H1 (cell line): ENCODE data around the gene HIVEP2. TPM values are rescaled to one million over a fixed set of nuclear protein-coding genes. Genes with fewer than 3 reads are reported as not detected.

ENCODE experiments used
- CTCF ChIA-PET: fragments of 300-600 bp; sonication (Branson Sonifier 250); formaldehyde crosslinking; loops from one replicate; lab custom pipeline; 2021; ENCODE audit not compliant: partially characterized antibody; lab: Charles Lee
- POLR2A ChIA-PET: fragments of 300-600 bp; sonication (Branson Sonifier 250); formaldehyde crosslinking; loops from one replicate; lab custom pipeline; 2021; ENCODE audit warnings: inconsistent platforms; ENCODE audit not compliant: partially characterized antibody; lab: Charles Lee
- DNase-seq, 2 experiments: peaks; one replicate each; pipeline versions ENCODE4 v3.0.0 to v3.0.0-alpha.2; 2010 to 2022; ENCODE audit warnings: low spot score in 2 of 2, low read depth in 1 of 2, mixed read lengths in 1 of 2
- FAIRE-seq: peaks from 2 replicates; lab custom pipeline; 2011; peaks lifted over from hg19 to GRCh38; lab: Jason Lieb, UNC
- H2AFZ ChIP-seq: 2 replicates; pipeline ENCODE4 v1.8.1; 2012; ENCODE audit warnings: low read length, inconsistent platforms
- H2AK5ac ChIP-seq: 2 replicates; pipeline ENCODE4 v1.6.1; 2013; ENCODE audit warnings: low read depth, low read length
- H2BK120ac ChIP-seq: replicated peaks from 2 replicates; pipeline ENCODE3; 2013; ENCODE audit warnings: low read depth, low read length, inconsistent platforms
- H2BK12ac ChIP-seq: 2 replicates; pipeline ENCODE4 v1.6.1; 2013; ENCODE audit warnings: low read depth, low read length
- H2BK15ac ChIP-seq: 2 replicates; pipeline ENCODE4 v1.6.1; 2013; ENCODE audit warnings: low read length
- H2BK20ac ChIP-seq: 2 replicates; pipeline ENCODE4 v1.6.1; 2013; ENCODE audit warnings: low read length
- H2BK5ac ChIP-seq: 2 replicates; pipeline ENCODE4 v1.6.1; 2013; ENCODE audit warnings: low read depth, low read length
- H3K14ac ChIP-seq: 2 replicates; pipeline ENCODE4 v1.6.1; 2013; ENCODE audit warnings: inconsistent platforms; ENCODE audit not compliant: insufficient read length
- H3K18ac ChIP-seq: 2 replicates; pipeline ENCODE4 v1.6.1; 2013; ENCODE audit warnings: low read length; ENCODE audit errors: extremely low read depth
- H3K23ac ChIP-seq: 2 replicates; pipeline ENCODE4 v1.6.1; 2013; ENCODE audit warnings: inconsistent platforms; ENCODE audit not compliant: insufficient read length
- H3K23me2 ChIP-seq: 2 replicates; pipeline ENCODE4 v1.6.1; 2013; ENCODE audit warnings: low read depth, low read length
- H3K27ac ChIP-seq: 2 replicates; pipeline ENCODE4 v1.6.1; 2011; ENCODE audit warnings: low read depth, low read length, inconsistent platforms
- H3K27me3 ChIP-seq, 4 experiments: replicated peaks in 1 of 4; 1 replicate in 1 of 4; 2 replicates in 3 of 4; pipeline versions ENCODE4 v1.6.1 to v1.8.1; 2011 to 2013; ENCODE audit warnings: low read length in 3 of 4, mild to moderate bottlenecking in 3 of 4, inconsistent platforms in 2 of 4, mixed read lengths in 2 of 4, moderate library complexity in 1 of 4; ENCODE audit not compliant: control insufficient read depth in 3 of 4, insufficient read depth in 3 of 4; ENCODE audit errors: extremely low read depth in 1 of 4
- H3K36me3 ChIP-seq, 4 experiments: 2 replicates each; pipeline versions ENCODE4 v1.6.1 to v1.8.1; 2011 to 2013; ENCODE audit warnings: mild to moderate bottlenecking in 4 of 4, low read length in 3 of 4, moderate library complexity in 2 of 4, control low read depth in 1 of 4, inconsistent platforms in 1 of 4; ENCODE audit not compliant: insufficient read depth in 4 of 4, control insufficient read depth in 2 of 4
- H3K4ac ChIP-seq: replicated peaks from 2 replicates; pipeline ENCODE3; 2013; ENCODE audit warnings: low read length, low read depth, mixed read lengths, inconsistent platforms; ENCODE audit not compliant: insufficient read length
- H3K4me1 ChIP-seq, 4 experiments: replicated peaks in 1 of 4; 1 replicate in 1 of 4; 2 replicates in 3 of 4; pipeline versions ENCODE4 v1.6.1 to v1.8.1; 2011 to 2013; ENCODE audit warnings: low read length in 3 of 4, inconsistent platforms in 2 of 4, mixed read lengths in 1 of 4; ENCODE audit not compliant: insufficient read depth in 4 of 4, control insufficient read depth in 3 of 4
- H3K4me2 ChIP-seq, 2 experiments: 2 replicates each; pipeline versions ENCODE4 v1.6.1 to v1.8.1; 2011 to 2013; ENCODE audit warnings: low read depth in 2 of 2, low read length in 2 of 2, control low read depth in 1 of 2, inconsistent platforms in 1 of 2, mild to moderate bottlenecking in 1 of 2; ENCODE audit not compliant: insufficient read depth in 1 of 2
- H3K4me3 ChIP-seq, 4 experiments: fragments of 200-600, 300-600 bp in 1 of 4; sonication (generic), shearing (Covaris generic), sonication (Bioruptor Twin) in 1 of 4; 2 replicates each; pipeline versions ENCODE4 v1.5.1 to v1.8.1; 2011 to 2016; ENCODE audit warnings: low read length in 4 of 4, low read depth in 3 of 4, control low read depth in 2 of 4, inconsistent platforms in 2 of 4, mild to moderate bottlenecking in 2 of 4, mixed read lengths in 1 of 4, moderate library complexity in 1 of 4; ENCODE audit not compliant: insufficient read depth in 2 of 4; ENCODE audit errors: extremely low read depth in 1 of 4
- H3K56ac ChIP-seq: replicated peaks from 2 replicates; pipeline ENCODE3; 2013; ENCODE audit warnings: low read depth, mild to moderate bottlenecking, mixed read lengths, low read length, inconsistent platforms; ENCODE audit not compliant: insufficient read length
- H3K79me1 ChIP-seq: 2 replicates; pipeline ENCODE4 v1.6.1; 2013; ENCODE audit warnings: low read depth, low read length, control low read depth
- H3K79me2 ChIP-seq, 2 experiments: 2 replicates each; pipeline versions ENCODE4 v1.6.1 to v1.8.1; 2012 to 2013; ENCODE audit warnings: low read length in 2 of 2, mild to moderate bottlenecking in 2 of 2, inconsistent platforms in 1 of 2; ENCODE audit not compliant: insufficient read depth in 2 of 2, control insufficient read depth in 1 of 2
- H3K9ac ChIP-seq, 4 experiments: replicated peaks in 1 of 4; 1 replicate in 1 of 4; 2 replicates in 3 of 4; pipeline versions ENCODE4 v1.6.1 to v1.8.1; 2011 to 2013; ENCODE audit warnings: low read depth in 3 of 4, low read length in 3 of 4, control low read depth in 2 of 4, mild to moderate bottlenecking in 2 of 4, moderate library complexity in 2 of 4, inconsistent platforms in 1 of 4; ENCODE audit errors: extremely low read depth in 1 of 4
- H3K9me3 ChIP-seq, 2 experiments: 2 replicates each; pipeline versions ENCODE4 v1.6.1 to v1.8.1; 2012 to 2013; ENCODE audit warnings: mild to moderate bottlenecking in 2 of 2, moderate library complexity in 2 of 2, control low read depth in 1 of 2, inconsistent platforms in 1 of 2, low read depth in 1 of 2, low read length in 1 of 2, mixed read lengths in 1 of 2; ENCODE audit not compliant: insufficient read depth in 2 of 2
- H4K20me1 ChIP-seq, 2 experiments: replicated peaks in 1 of 2; 2 replicates each; pipeline versions ENCODE3 to v1.8.1; 2011 to 2013; ENCODE audit warnings: inconsistent platforms in 2 of 2, low read length in 2 of 2, mild to moderate bottlenecking in 1 of 2; ENCODE audit not compliant: insufficient read depth in 2 of 2, control insufficient read depth in 1 of 2
- H4K5ac ChIP-seq: 2 replicates; pipeline ENCODE4 v1.6.1; 2013; ENCODE audit warnings: low read length, low read depth, mixed read lengths, inconsistent platforms; ENCODE audit not compliant: insufficient read length
- H4K8ac ChIP-seq: 2 replicates; pipeline ENCODE4 v1.8.0; 2013; ENCODE audit warnings: mild to moderate bottlenecking, moderate library complexity, low read length, inconsistent platforms; ENCODE audit not compliant: insufficient read depth; ENCODE audit errors: extremely low read depth
- H4K91ac ChIP-seq: replicated peaks from 2 replicates; pipeline ENCODE3; 2013; ENCODE audit warnings: low read length, mixed read lengths, inconsistent platforms; ENCODE audit not compliant: insufficient read length
- JUND ChIP-seq: IDR thresholded peaks from 2 replicates; pipeline ENCODE4 v1.6.1; 2011; ENCODE audit warnings: mild to moderate bottlenecking, improper control_type of control experiment, low read length
- SP4 ChIP-seq: IDR thresholded peaks from 2 replicates; pipeline ENCODE4 v1.6.1; 2012; ENCODE audit warnings: low read length, inconsistent platforms
- WGBS, 2 experiments: shearing (Covaris generic) in 1 of 2; methylation state at CpG; one replicate each; pipeline versions ENCODE4 v1.1.6 to v1.1.7; 2013 to 2015; ENCODE audit warnings: low lambda C conversion rate in 2 of 2, mixed read lengths in 2 of 2, inconsistent platforms in 1 of 2, low coverage in 1 of 2, missing lambda C conversion rate in 1 of 2; ENCODE audit not compliant: insufficient replicate concordance in 2 of 2, insufficient coverage in 1 of 2, insufficient read length in 1 of 2; ENCODE audit errors: extremely low coverage in 1 of 2, missing lambda C conversion rate in 1 of 2; 5-methylcytosine and 5-hydroxymethylcytosine counted together
- polyA plus RNA-seq, 7 experiments: library from polyadenylated mRNA; depleted of rRNA in 3 of 7; stranded (reverse) in 5 of 7; unstranded in 2 of 7; fragments of >200 nt in 5 of 7; fragments of 200-250 nt in 2 of 7; gene quantifications; 1 replicate in 5 of 7; 2 replicates in 1 of 7; 4 replicates in 1 of 7; pipeline versions ENCODE4 v1.2.1 to v1.2.3, GENCODE V29; 2011 to 2013; ENCODE audit warnings: missing spikeins in 2 of 7, mixed read lengths in 2 of 7
- total RNA-seq: library from RNA; stranded (reverse); fragmentation: NEBNext Ultra II Directional; extraction: Animal tissue kit (Norgen Biotek cat#: 25700); gene quantifications from 2 replicates; pipeline ENCODE4 v1.2.1, GENCODE V29; 2021

Gene HIVEP2
- total and polyA plus RNA-seq, 2 of the 8 experiments (the other 6 are each of a cell fraction or from before 2014, with no cell fraction given): 2.2 to 6.1 TPM

GRCh38 chr6:142735204-142735603, 209.8 kb downstream of the HIVEP2 start:
- no peak overlapping the region for H3K23ac ChIP-seq
- H2AK5ac ChIP-seq: no peak overlapping the region
- no peak overlapping the region for H3K4ac ChIP-seq
- no peak overlapping the region for H3K14ac ChIP-seq
- TF ChIP-seq JUND (peak; percentile 65; the same call in 1 of the 2 replicates), SP4 (no peak)
- TF ChIP-seq, all 59 proteins: peak for 1
- POLR2A ChIA-PET: interaction anchor here (0.6 kb wide), 1 partner anchor 221 kb away, joined by 3 read pairs; no protein-coding TSS in a partner anchor
- H2BK12ac ChIP-seq: no peak overlapping the region
- no peak overlapping the region for H3K56ac ChIP-seq
- H3K4me1 ChIP-seq: peaks cover 0 to 3% (median 2%) of the 10 kb centered on the region in 4 experiments; a peak in 2 of 7 replicates
- no peak overlapping the region for H2AFZ ChIP-seq
- H3K23me2 ChIP-seq: no peaks in the 10 kb centered on the region
- no peak for DNase-seq
- CTCF ChIA-PET: interaction anchor here (0.7 to 6.4 kb wide), 3 partner anchors 12 kb away, joined by 4 to 43 read pairs (median 5); no protein-coding TSS in a partner anchor
- 66% methylated on average over 4 of the region's 4 CpGs; no CpG with 5 or more reads in 1 of the 2 experiments for WGBS, 2 experiments
- no peaks in the 10 kb centered on the region for H3K79me2 ChIP-seq
- H3K18ac ChIP-seq: no peak overlapping the region
- H3K4me2 ChIP-seq: no peak overlapping the region
- H4K5ac ChIP-seq: no peak overlapping the region
- H3K27me3 ChIP-seq: no peaks in the 10 kb centered on the region
- no peaks in the 10 kb centered on the region for H3K9me3 ChIP-seq
- H3K9ac ChIP-seq: no peak overlapping the region
- H3K79me1 ChIP-seq: no peaks in the 10 kb centered on the region
- no peak overlapping the region for H3K27ac ChIP-seq
- no peak overlapping the region for H2BK20ac ChIP-seq
- no peaks in the 10 kb centered on the region for H4K20me1 ChIP-seq
- no peak overlapping the region for H4K91ac ChIP-seq
- H3K4me3 ChIP-seq: no peak overlapping the region
- H2BK120ac ChIP-seq: no peak overlapping the region
- no peak overlapping the region for H2BK15ac ChIP-seq
- H2BK5ac ChIP-seq: no peak overlapping the region
- no peak for FAIRE-seq
- no peak overlapping the region for H4K8ac ChIP-seq
- no peaks in the 10 kb centered on the region for H3K36me3 ChIP-seq
